Measurements from ENCODE around the gene KCND2. TPM values are rescaled to one million over a fixed set of nuclear protein-coding genes. Genes with fewer than 3 reads are reported as not detected.

The KCND2 gene
- polyA plus RNA-seq, 3 donors: not detected

- Histone ChIP-seq H3K27me3 (ENCODE audit: control insufficient read depth in 2 of 2, insufficient read depth in 2 of 2, low read length in 2 of 2) (no peaks in the 10 kb centered on the region), H3K4me3 (replicated peaks in 1 of 3; ENCODE audit: low read depth in 2 of 3, low read length in 3 of 3) (no peak overlapping the region), H3K4me2 (replicated peaks; ENCODE audit: extremely low read depth, low read length, poor library complexity, severe bottlenecking) (no peak overlapping the region), H3K36me3 (replicated peaks in 1 of 2; ENCODE audit: control insufficient read depth in 1 of 2, insufficient read depth in 2 of 2, low read length in 2 of 2) (no peaks in the 10 kb centered on the region), H4K20me1 (ENCODE audit: insufficient read depth, low read length) (no peaks in the 10 kb centered on the region), H3K27ac (ENCODE audit: low read depth in 1 of 2, low read length in 2 of 2) (no peak overlapping the region), H2AFZ (ENCODE audit: insufficient read depth, low read depth, low read length, poor library complexity, severe bottlenecking) (no peak overlapping the region), H3K9ac (ENCODE audit: insufficient read depth, low read length, poor library complexity, severe bottlenecking) (no peak overlapping the region), H3K4me1 (ENCODE audit: control insufficient read depth in 1 of 2, insufficient read depth in 2 of 2, low read length in 2 of 2) (no peaks in the 10 kb centered on the region), H3K9me3 (replicated peaks in 1 of 2; ENCODE audit: control insufficient read depth in 1 of 2, insufficient read depth in 1 of 2, low read length in 2 of 2) (no peaks in the 10 kb centered on the region), H3K79me2 (ENCODE audit: insufficient read depth, low read length) (no peaks in the 10 kb centered on the region)
- Mint-ChIP-seq H3K27ac (no peak overlapping the region), H3K9me3 (no peaks in the 10 kb centered on the region), H3K27me3 (ENCODE audit: low read depth in 3 of 3) (peaks cover 0 to 14% (median 10%) of the 10 kb centered on the region in 3 donors), H3K36me3 (no peaks in the 10 kb centered on the region), H3K4me3 (no peak overlapping the region), H3K4me1 (no peaks in the 10 kb centered on the region)
- intact Hi-C loops (cut with micrococcal nuclease): no loop called here
- WGBS (ENCODE audit: insufficient coverage): no CpG with 5 or more reads among the region's 3 CpGs
- TF ChIP-seq CTCF (IDR thresholded peaks at IDR 0.05): no peak
- no peak for DNase-seq
These were observed 465.8 kb downstream of the KCND2 start for GRCh38 chr7:120738816-120739215.

GRCh38 chr7:120740348-120740747 is 467.4 kb downstream of the KCND2 start:
- Histone ChIP-seq H3K4me1 (ENCODE audit: control insufficient read depth in 1 of 2, insufficient read depth in 2 of 2, low read length in 2 of 2) (no peaks in the 10 kb centered on the region), H3K9ac (ENCODE audit: insufficient read depth, low read length, poor library complexity, severe bottlenecking) (no peak overlapping the region), H3K4me3 (replicated peaks in 1 of 3; ENCODE audit: low read depth in 2 of 3, low read length in 3 of 3) (no peak overlapping the region), H2AFZ (ENCODE audit: insufficient read depth, low read depth, low read length, poor library complexity, severe bottlenecking) (no peak overlapping the region), H3K36me3 (replicated peaks in 1 of 2; ENCODE audit: control insufficient read depth in 1 of 2, insufficient read depth in 2 of 2, low read length in 2 of 2) (no peaks in the 10 kb centered on the region), H3K9me3 (replicated peaks in 1 of 2; ENCODE audit: control insufficient read depth in 1 of 2, insufficient read depth in 1 of 2, low read length in 2 of 2) (no peaks in the 10 kb centered on the region), H3K27ac (ENCODE audit: low read depth in 1 of 2, low read length in 2 of 2) (no peak overlapping the region), H3K27me3 (ENCODE audit: control insufficient read depth in 2 of 2, insufficient read depth in 2 of 2, low read length in 2 of 2) (no peaks in the 10 kb centered on the region), H3K4me2 (replicated peaks; ENCODE audit: extremely low read depth, low read length, poor library complexity, severe bottlenecking) (no peak overlapping the region), H3K79me2 (ENCODE audit: insufficient read depth, low read length) (no peaks in the 10 kb centered on the region), H4K20me1 (ENCODE audit: insufficient read depth, low read length) (no peaks in the 10 kb centered on the region)
- no CpG with 5 or more reads among the region's 3 CpGs for WGBS (ENCODE audit: insufficient coverage)
- H3K27ac Mint-ChIP-seq: no peak overlapping the region
- TF ChIP-seq CTCF (IDR thresholded peaks at IDR 0.05): no peak
- no peak overlapping the region for H3K4me3 Mint-ChIP-seq
- H3K36me3 Mint-ChIP-seq: no peaks in the 10 kb centered on the region
- no peaks in the 10 kb centered on the region for H3K9me3 Mint-ChIP-seq
- DNase-seq: no peak
- no peaks in the 10 kb centered on the region for H3K4me1 Mint-ChIP-seq
- intact Hi-C loops (cut with micrococcal nuclease): no loop called here
- peaks cover 0 to 10% (median 10%) of the 10 kb centered on the region in 3 donors for H3K27me3 Mint-ChIP-seq (ENCODE audit: low read depth in 3 of 3)

Measured in CD14-positive monocyte (primary cell).